Cardiac fibroblast (primary cell): ENCODE measurements around the gene OLFML1.

ENCODE experiments used
- DNase-seq, 2 donors: peaks; one replicate each; pipeline versions ENCODE4 v3.0.0 to v3.0.0-alpha.2; 2010; ENCODE audit warnings: low read depth in 2 of 2
- H3K4me3 ChIP-seq, 2 donors: replicated peaks in 1 of 2; 1 replicate in 1 of 2; 2 replicates in 1 of 2; pipeline ENCODE4 v1.5.1; 2011; ENCODE audit warnings: low read depth in 2 of 2, low read length in 2 of 2, mild to moderate bottlenecking in 2 of 2, moderate library complexity in 1 of 2
- CTCF ChIP-seq: IDR thresholded peaks from one replicate; pipeline ENCODE4 v1.5.1; 2011; ENCODE audit warnings: low read depth, mild to moderate bottlenecking, low read length, inconsistent platforms

OLFML1 gene

GRCh38 chr11:7495882-7496551, 10.7 kb downstream of the OLFML1 start:
- no peak for TF ChIP-seq CTCF
- no peak for DNase-seq
- H3K4me3 ChIP-seq = no peak overlapping the region

- DNase-seq = no peak
- no peak for TF ChIP-seq CTCF
- H3K4me3 ChIP-seq = no peak overlapping the region
These were observed 12.9 kb downstream of the OLFML1 start for GRCh38 chr11:7498193-7498592.

GRCh38 chr11:7499081-7499480, 13.8 kb downstream of the OLFML1 start:
- TF ChIP-seq CTCF = no peak
- no peak for DNase-seq

GRCh38 chr11:7500251-7500650, 14.9 kb downstream of the OLFML1 start:
- no peak for DNase-seq
- no peak for TF ChIP-seq CTCF
- no peak overlapping the region for H3K4me3 ChIP-seq

More at GRCh38 chr11:7499081-7499480, 13.8 kb downstream of the OLFML1 start:
- no peak overlapping the region for H3K4me3 ChIP-seq

GRCh38 chr11:7501251-7501650, 15.9 kb downstream of the OLFML1 start:
- TF ChIP-seq CTCF = no peak
- no peak overlapping the region for H3K4me3 ChIP-seq
- DNase-seq = no peak

- TF ChIP-seq CTCF = no peak
- H3K4me3 ChIP-seq = no peak overlapping the region
- DNase-seq = no peak
These were observed 16.6 kb downstream of the OLFML1 start for GRCh38 chr11:7501894-7502293.

- H3K4me3 ChIP-seq = no peak overlapping the region
- DNase-seq = no peak
- no peak for TF ChIP-seq CTCF
These were observed 20.9 kb downstream of the OLFML1 start for GRCh38 chr11:7506243-7506642.
